HG03432 (cell line): ENCODE measurements around the gene SEZ6L.
"Not testable (repeated sequence)": the region's sequence is repeated elsewhere in the genome, so short reads cannot be mapped to it uniquely, and the experiment has no call there.

Experiments
- ATAC-seq: cut with Tn5 transposase; IDR thresholded peaks from one replicate; pipeline ENCODE4 v1.9.1; 2021; ENCODE audit warnings: mild to moderate bottlenecking, moderate library complexity; ENCODE audit not compliant: unreplicated experiment

The SEZ6L gene

DNA sequence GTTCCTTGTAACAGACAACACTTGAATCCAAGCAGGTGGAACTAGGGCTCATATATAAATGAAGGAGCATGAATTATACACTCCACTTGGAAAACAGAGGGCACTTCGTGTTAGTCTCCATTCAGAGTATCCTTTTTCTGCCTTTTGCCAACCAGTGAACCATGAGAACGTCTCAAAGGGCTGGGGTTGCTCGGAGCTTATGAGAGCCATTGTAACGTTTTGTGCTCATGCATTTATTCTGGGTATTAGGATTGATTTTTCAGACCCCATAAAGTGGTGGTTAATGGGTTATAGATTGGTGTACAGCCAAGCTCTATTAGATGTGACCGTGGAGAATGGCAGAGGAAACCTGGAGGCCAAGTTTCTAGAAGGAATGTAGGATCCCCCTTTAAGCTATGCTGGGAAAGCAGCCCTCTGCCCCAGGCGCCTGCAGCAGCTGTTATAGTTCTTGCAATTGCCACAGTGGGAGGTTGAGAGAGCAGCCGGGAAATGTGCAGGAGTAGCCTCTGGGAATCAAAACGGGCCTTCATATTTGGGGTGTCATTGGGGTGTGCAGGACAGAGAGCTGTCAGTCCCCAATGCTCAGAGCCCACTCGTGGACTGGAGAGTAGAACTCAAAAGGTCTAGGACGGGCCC is 205.2 kb downstream of the SEZ6L start:
- ATAC-seq = no peak

DNA sequence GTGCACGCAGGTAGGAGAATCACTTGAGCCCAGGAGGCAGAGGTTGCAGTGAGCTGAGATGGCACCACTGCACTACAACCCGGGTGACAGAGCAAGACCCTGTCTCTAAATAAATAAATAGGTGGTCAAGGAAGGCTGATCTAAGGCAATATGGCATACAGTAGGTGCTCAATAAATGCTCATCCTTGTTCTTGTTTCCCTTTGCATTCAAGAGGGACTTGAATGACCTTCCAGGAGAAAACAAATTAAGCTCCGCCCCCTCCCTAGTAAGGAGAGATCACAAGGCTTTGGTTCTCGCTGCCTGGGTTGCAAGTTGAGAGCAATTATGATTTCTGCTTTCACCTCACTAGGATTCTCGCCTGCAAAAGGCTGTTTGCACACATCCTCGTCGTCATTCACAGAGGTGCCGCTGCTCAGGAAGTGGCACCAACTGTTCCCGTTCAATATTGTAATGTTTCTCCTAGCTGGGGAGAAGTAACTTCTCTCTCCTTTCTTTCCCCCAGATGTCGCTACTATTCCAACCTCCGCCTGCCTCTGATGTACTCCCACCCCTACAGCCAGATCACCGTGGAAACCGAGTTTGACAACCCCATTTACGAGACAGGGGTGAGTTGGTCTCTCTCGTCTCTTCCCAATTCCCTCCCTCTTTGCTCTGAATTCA is 208.0 kb downstream of the SEZ6L start:
- no peak for ATAC-seq

DNA sequence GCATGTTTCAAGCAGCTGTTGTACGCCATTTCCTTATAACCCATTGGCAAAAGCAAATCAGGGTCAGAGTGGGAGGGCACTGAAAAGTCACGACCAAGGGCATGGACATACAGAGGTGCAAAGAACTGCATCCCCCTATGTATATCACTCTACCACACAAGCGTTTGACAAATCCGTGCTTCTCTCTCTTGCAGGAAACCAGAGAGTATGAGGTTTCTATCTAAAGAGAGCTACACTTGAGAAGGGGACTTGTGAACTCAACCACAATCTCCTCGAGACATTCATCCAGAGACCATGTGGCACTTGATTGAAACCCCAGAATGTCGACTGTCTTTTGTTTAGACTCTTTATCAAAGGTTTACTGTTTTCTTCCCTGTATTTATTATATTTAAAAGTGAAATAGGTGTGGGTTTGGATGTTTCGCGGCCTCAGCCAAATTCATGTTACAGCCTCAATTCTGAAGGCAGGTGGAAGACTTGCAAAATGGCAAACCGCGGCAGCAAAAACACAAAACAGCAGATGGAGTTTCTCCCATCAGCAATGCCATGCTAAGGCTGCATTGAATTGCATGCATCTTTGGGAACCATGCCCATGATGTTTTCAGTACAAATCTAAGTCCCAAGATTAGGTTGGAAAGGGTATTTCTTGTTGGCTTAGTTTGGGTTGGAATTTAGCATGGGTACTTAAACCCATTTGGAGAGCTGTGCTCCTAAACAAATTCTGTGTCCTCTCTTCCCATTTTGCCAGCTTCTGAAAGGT is 211.0 kb downstream of the SEZ6L start:
- no peak for ATAC-seq

DNA sequence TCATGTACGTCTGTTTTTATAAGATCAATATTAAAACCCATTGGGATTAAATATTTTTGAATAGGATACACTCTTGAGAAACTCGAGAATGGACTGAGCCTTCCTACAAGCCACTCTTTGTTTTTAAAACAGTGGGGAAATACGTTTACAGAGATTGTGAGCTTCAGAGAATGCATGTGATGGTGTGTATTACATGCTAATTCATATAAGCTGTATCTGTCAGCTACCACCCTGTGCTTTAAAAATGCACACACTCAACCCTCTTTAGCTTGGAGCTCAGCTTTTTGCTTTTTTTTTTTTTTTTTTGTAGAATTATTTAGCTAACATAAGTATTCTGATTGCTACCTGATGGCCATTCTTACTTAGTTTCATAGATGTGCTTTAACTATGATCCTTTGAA is 213.5 kb downstream of the SEZ6L start:
- ATAC-seq = no peak

DNA sequence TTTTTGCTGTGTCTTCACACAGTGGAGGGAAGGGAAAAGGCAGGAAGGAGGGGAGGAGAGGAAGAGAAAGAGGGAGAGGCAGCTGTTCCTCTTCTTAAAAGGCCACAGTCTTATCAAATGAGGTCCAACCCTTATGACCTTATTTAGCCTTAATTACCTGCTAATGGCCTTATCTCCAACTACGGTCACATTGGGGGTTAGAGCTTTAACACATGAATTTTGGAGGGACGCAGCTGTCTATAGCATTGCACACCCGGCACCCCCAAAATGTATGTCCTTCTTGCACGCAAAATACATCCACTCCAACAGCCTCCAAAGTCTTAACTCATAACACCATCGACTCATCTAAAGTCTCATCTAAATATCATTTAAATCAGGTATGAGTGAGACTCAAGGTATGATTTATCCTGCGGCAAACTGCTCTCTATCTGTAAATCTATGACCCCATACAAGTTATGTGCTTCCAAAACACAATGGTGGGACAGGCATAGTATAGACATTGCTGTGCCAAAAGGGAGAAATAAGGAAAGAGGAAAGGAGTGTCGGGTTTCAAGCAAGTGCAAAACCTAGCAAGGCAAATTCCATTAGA is 214.8 kb downstream of the SEZ6L start:
- no peak for ATAC-seq

DNA sequence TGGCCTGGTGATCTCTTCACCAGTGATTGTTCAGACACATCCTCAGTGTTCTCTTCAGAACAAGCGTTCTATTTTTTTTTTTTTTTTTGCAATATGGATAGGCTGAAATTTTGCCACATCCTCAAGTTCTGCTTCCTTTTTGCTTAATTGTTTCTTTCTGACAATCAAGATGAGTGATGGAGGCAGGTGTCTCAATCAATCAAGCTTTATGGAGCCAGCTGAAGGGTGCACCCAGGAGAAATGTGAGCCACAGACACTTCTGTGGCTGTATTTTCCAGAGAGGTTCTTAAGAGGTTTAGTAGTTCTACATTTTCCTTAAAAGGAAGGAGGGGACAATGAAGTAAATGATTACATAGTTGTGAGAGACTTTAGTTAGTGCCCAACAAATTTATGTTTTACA is 215.9 kb downstream of the SEZ6L start:
- no peak for ATAC-seq

DNA sequence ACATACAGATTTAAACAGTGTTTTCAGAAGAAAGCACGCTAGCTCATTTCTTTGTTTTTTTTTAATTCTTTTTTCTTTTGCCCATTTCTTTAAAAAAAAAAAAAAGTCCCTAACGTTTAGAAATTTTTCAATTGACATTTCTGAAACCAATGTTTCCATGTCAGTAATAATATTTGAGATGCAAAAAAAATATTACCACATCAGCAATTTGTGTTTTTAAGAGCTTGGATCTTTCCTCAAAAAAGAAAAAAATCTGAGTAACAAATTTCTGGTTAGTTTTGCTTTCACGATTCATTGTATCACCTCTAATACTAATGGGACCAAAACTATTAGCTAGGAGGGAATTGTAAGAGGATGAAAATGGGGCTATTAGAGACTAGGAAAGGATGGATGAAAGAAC is 219.9 kb downstream of the SEZ6L start:
- ATAC-seq = no peak

DNA sequence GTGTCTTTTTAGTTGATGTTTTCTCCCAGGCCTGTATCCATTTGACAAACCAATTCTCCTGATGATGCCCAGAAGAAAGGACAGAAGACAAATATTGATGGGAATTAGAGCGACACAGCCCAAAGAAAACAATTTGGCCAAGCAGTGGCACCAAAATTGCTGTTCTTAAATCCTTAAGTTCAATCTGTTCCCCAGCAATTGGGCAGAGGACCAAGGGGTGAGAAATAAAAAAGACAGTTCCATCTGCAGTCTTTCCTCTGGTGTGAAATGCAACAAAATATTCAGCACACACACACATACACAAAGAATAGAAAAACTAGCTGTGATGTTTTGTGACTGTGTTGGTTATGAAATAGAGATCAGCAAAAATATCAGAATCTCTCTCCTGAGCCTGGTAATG is 221.8 kb downstream of the SEZ6L start:
- no peak for ATAC-seq

DNA sequence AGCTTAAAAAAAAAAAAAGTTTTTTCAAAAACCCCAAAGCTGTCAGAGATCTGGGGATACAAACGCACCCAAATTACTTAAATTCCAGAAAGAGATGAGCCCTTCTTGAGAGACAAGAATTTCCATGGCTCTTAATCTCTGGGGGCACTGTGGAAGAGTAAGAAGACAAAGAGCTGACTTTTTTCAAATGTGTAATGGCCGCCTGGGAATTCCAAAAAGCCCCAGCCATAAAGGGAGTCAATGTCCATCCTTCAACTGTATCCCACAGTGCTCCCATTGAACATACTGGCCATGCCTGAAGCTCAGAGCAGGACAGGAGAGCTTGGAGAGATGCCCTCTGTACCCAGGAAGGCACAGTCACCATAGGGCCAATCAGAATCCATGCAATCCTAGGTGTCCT is 222.4 kb downstream of the SEZ6L start:
- ATAC-seq = no peak

DNA sequence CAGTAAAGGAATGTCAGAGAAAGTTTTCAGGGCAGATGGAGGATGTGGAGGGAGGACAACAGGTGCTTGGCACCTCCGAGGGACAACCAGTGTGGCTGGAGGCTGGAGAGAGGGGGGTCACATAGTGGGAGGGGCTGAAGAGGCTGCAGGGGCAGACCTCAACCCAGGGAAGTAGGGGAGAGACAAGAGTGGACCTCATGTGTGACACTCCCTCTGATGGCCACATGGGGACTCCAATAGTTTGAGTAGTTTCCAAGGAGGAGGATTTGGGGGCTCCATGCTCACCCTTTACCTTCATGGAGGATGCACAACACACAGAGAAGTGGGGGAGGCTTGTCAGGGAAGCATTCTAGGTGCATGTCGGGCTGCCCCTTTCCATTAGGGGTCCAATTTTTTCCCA is 224.7 kb downstream of the SEZ6L start:
- no peak for ATAC-seq

DNA sequence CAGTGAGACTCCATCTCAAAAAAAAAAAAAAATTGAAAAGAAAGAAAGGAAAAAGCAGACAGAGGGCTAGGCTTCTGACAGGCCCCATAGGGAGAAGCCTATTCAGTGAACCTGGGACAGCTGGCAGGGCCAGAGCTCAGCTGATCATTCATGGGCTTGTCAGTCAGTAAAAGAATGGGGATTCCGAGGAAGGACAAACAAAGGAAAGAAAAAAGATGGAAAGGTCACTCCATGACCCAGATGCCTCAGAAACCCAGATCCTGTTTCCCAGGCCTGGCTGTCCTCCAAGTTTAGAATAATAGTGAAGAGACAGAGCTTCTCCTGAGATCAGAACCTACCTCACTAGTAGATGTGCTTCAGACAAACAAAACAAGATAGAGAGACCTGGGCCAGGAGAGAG is 225.5 kb downstream of the SEZ6L start:
- no peak for ATAC-seq

DNA sequence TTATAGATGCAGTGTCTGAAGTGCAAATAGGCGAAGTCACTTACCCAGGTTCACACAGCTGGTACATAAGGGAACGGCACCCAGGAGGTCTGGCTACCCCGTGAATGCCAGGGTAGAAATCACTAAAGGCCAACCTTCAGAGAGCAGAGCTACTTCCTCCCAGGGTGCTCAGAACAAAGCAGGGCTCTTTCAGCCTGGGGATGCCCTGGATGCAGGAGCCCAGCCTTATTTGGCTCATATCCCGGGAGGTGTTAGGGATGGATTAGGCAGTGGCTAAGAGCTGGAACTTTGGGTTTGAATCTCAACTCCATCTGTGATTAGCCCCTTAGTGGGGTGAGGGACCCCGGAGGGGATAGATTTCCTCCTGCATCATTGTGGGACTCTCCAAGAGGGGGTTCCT is 226.7 kb downstream of the SEZ6L start:
- ATAC-seq = no peak

DNA sequence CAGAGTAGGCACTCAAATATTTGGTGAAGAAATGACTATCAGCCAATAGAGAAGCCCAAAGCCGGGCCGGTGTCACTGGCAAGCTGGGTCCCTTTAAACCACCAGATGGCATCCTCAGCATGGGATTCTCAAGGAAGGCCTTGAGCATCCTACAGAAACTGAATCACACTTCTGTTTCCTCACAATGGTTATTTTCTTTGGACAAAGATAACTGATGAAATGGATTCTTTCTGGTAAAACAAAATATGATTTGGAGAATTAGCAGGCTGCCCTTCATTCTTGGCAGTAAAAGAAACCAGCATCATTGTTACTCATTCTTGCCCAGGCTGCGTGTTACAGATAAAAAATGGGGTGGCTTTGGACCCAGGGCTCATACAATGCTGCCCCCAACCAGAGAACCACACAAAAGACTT is 229.5 kb downstream of the SEZ6L start:
- no peak for ATAC-seq

DNA sequence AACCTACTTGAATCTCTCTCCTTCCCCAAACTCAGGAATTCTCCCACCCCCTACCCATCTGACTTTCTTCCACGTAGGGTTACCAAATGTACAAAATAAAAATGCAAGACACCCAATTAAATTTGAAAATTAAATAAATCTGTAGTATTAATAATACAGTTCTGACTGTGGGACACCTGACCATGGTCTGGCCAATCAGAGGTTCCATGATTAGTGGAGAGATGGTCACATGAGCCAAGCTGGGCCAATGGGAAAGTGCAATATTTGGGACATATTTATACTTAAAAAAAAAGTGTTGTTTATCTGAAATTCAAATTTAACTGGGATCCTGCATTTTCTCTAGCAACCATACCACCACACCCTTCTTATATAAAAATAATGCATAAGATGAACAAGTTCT is 230.0 kb downstream of the SEZ6L start:
- ATAC-seq = no peak

DNA sequence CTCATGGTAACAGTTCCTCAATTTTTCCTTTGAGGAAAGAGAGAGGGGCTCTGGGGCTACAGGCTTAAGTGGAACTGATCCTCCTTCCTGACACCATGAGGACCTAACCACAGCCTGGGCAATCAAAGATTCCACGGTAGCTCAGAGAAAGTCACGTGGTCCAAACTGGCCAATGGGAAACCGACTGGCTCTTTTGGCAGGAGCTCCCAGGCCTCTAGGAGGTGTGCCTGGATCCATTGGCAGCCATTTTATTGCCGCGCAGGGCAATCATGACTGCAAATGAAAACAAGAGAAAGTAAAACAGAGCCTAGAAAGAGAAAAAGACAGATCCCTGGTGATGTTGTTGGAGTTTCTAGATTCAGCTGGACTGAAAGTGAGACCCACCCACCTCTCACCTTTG is 232.5 kb downstream of the SEZ6L start:
- no peak for ATAC-seq

DNA sequence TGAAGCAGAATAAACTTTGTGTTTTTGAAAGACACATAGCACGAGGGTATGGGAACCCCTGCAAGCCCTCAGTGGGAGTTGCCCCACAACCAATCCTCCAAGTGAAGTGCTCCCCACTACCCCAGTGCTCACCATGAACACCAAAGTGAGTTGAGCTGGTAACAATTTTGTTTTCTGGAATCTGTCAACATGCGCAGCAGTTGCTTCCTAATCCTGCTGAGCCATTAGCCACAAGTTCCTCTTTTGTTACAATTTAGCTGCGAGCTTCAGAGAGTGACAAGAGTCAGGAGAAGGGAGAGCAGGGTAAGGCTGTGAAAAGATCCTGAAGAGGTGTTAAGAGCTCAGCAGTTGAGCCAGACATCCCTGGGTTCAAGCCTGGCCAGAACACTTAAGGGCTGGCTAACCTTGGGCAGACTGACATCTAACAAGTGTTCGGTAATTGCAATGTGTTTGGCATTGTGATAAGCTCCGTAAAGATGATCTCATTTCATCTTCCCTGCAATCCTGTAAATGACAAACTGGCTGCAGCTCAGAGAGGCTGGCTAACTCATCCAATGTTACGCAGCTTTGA is 235.7 kb downstream of the SEZ6L start:
- no peak for ATAC-seq

DNA sequence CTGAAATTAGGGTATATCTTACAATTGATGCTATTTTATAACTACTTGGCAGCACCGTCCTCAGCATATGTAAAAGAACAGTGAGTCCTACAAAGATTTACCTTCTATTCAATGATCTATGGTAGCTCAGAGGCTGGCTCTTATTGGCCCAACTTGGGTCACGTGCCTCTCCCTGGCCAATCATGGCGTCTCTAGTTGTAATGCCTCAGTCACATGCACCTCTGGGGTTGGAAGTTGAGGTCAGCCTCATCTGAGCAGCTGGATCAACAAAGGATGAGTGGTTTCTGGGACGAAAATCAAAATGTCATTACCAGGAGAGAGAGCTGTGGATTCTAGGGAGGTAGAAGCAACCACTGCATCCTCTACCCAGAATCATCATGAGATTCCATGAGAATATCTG is 236.9 kb downstream of the SEZ6L start:
- ATAC-seq = no peak

DNA sequence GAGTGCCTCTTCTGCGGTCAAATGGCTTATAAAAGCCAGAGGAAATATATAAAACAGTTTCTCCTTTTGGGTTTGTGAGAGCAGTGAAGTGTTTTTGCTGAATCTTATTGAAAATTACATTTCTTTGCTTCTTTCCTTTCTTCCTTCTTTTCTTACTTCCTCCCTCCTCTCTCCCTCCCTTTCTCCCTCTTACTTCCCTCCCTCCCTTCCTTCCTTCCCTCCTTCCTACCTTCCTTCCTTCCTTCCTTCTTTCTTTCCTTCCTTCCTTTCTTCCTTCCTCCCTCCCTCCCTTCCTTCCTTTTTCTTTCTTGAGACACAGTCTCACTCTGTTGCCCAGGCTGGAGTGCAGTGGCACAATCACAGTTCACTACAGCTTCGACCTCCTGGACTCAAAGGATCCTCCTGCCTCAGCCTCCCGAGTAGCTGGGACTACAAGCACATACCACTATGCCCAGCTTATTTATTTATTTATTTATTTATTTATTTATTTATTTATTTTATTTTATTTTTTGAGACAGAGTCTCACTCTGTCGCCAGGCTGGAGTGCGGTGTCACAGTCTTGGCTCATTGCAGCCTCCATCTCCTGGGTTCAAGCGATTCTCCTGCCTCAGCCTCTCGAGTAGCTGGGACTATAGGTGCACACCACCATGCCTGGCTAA is 239.4 kb downstream of the SEZ6L start:
- ATAC-seq = not testable (repeated sequence)

DNA sequence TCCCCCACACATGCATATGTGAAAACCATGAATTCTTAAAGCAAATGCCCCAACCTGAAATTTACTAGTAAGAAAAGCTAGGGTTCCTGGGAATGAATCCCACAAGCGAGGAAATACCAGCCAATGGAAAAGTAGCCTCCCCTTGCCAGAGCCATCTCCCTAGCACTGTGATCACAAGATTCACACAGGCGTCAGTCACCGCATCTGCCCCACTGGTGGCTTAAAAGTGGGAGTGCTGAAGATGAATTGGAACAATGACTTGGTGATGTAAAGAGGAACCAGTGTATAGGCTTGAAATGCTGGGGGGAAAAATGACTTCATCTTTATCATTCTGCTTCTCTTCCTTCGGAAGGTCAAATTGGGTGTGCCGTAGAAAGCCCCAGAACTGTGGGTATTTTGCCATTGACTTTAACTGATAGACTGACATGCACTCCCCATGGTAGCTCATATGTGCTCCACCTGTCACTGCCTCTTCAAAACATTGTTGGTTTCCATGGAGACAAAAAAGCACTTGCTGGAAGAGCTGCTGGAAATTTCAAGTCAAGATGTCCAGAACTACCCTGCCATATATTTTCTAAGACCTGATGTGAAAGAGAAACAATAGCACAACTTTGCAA is 240.6 kb downstream of the SEZ6L start:
- no peak for ATAC-seq

DNA sequence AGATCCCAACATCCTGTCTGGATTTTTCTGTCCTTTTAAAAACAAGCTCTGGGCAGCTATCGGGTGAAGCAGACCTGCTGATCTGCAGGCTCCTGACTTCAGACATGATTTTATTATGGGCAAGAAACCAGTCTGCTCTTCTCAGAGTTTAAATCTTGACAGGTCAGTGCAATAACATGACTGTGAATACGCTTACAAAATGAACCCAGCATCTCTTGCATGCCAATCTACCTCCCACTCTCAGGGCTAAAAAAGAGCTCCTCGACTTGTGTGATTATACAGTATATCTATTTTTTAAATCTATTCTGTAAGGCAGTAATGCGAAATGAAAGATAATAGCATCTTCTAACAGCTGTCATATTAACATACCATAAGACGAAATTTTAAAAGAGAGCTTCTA is 241.1 kb downstream of the SEZ6L start:
- ATAC-seq = no peak

DNA sequence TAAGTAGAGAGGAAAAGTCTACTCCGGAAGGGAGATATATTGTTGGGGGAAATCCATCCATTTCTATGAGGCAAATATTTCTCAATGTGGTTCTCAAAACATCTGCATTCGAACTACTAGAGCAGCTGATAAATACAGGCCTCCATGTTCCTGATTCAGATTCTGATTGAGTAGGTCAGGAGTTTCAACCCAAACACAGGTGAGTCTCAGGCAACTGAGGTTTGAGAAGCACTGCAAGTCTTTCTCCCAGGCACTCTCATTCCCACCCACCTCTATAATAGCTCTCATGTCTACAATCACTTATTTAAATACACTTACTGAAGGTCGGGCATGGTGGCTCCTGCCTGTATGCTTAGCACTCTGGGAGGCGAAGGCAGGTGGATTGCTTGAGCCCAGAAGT is 245.1 kb downstream of the SEZ6L start:
- no peak for ATAC-seq
